H9 (cell line): ENCODE data around the gene SPOCK3. TPM values are rescaled to one million over a fixed set of nuclear protein-coding genes. Genes with fewer than 3 reads are reported as not detected.

Experiments
- DNase-seq: peaks from one replicate; pipeline ENCODE4 v3.0.0-alpha.2; 2017
- H2AFZ ChIP-seq: one replicate; pipeline ENCODE4 v1.6.1; 2013; ENCODE audit warnings: mild to moderate bottlenecking, low read length, control low read depth, moderate library complexity
- H2AK5ac ChIP-seq: 2 replicates; pipeline ENCODE4 v1.6.1; 2013; ENCODE audit warnings: low read length, control low read depth, mixed read lengths; ENCODE audit not compliant: insufficient read length
- H2BK120ac ChIP-seq: one replicate; pipeline ENCODE4 v1.6.1; 2013; ENCODE audit warnings: low read depth, mild to moderate bottlenecking, low read length, control low read depth, inconsistent platforms; ENCODE audit not compliant: poor library complexity, severe bottlenecking
- H2BK12ac ChIP-seq: 2 replicates; pipeline ENCODE4 v1.6.1; 2013; ENCODE audit warnings: low read length, control low read depth, mixed read lengths, low read depth; ENCODE audit not compliant: insufficient read length
- H2BK15ac ChIP-seq: 2 replicates; pipeline ENCODE4 v1.6.1; 2013; ENCODE audit warnings: low read depth, low read length, control low read depth
- H2BK20ac ChIP-seq: one replicate; pipeline ENCODE4 v1.6.1; 2013; ENCODE audit warnings: low read depth, mild to moderate bottlenecking, low read length, control low read depth, inconsistent platforms; ENCODE audit not compliant: poor library complexity, severe bottlenecking
- H2BK5ac ChIP-seq: 2 replicates; pipeline ENCODE4 v1.6.1; 2013; ENCODE audit warnings: low read length, control low read depth, mixed read lengths; ENCODE audit not compliant: insufficient read length
- H3K14ac ChIP-seq: 2 replicates; pipeline ENCODE4 v1.6.1; 2013; ENCODE audit warnings: low read length, control low read depth; ENCODE audit not compliant: insufficient read depth
- H3K18ac ChIP-seq: 2 replicates; pipeline ENCODE4 v1.6.1; 2013; ENCODE audit warnings: low read depth, mild to moderate bottlenecking, mixed read lengths, low read length, control low read depth; ENCODE audit not compliant: insufficient read length
- H3K23ac ChIP-seq: 2 replicates; pipeline ENCODE4 v1.6.1; 2013; ENCODE audit warnings: low read length, control low read depth, mixed read lengths, low read depth; ENCODE audit not compliant: insufficient read length
- H3K23me2 ChIP-seq: 2 replicates; pipeline ENCODE4 v1.6.1; 2013; ENCODE audit warnings: low read depth, mild to moderate bottlenecking, mixed read lengths, low read length, control low read depth; ENCODE audit not compliant: insufficient read length, poor library complexity, severe bottlenecking
- H3K27ac ChIP-seq: 2 replicates; pipeline ENCODE4 v1.5.1; 2013; ENCODE audit warnings: low read length, control low read depth, mixed read lengths, low read depth; ENCODE audit not compliant: insufficient read length
- H3K27me3 ChIP-seq: 2 replicates; pipeline ENCODE4 v1.6.1; 2013; ENCODE audit warnings: low read length, control low read depth, inconsistent platforms; ENCODE audit not compliant: insufficient read depth
- H3K4ac ChIP-seq: 2 replicates; pipeline ENCODE4 v1.6.1; 2013; ENCODE audit warnings: low read depth, mild to moderate bottlenecking, control low read depth, inconsistent platforms, low read length, moderate library complexity
- H3K4me1 ChIP-seq: 2 replicates; pipeline ENCODE4 v1.6.1; 2013; ENCODE audit warnings: low read length, control low read depth, inconsistent platforms; ENCODE audit not compliant: insufficient read depth
- H3K4me2 ChIP-seq: 2 replicates; pipeline ENCODE4 v1.6.1; 2013; ENCODE audit warnings: low read length, control low read depth, mixed read lengths; ENCODE audit not compliant: insufficient read length, insufficient read depth
- H3K56ac ChIP-seq: 2 replicates; pipeline ENCODE4 v1.6.1; 2013; ENCODE audit warnings: low read depth, mild to moderate bottlenecking, mixed read lengths, low read length, control low read depth; ENCODE audit not compliant: insufficient read length
- H3K79me1 ChIP-seq: 2 replicates; pipeline ENCODE4 v1.6.1; 2013; ENCODE audit warnings: low read depth, mild to moderate bottlenecking, moderate library complexity, low read length, control low read depth, inconsistent platforms; ENCODE audit not compliant: insufficient read depth, poor library complexity, severe bottlenecking
- H3K79me2 ChIP-seq: 2 replicates; pipeline ENCODE4 v1.6.1; 2013; ENCODE audit warnings: low read length, control low read depth, inconsistent platforms; ENCODE audit not compliant: insufficient read depth
- H3K9ac ChIP-seq: 2 replicates; pipeline ENCODE4 v1.6.1; 2013; ENCODE audit warnings: low read length, control low read depth, mixed read lengths; ENCODE audit not compliant: insufficient read length; ENCODE audit errors: extremely low read depth
- H3K9me3 ChIP-seq: one replicate; pipeline ENCODE4 v1.6.1; 2013; ENCODE audit warnings: low read depth, low read length, inconsistent platforms; ENCODE audit not compliant: control insufficient read depth
- H3T11ph ChIP-seq: one replicate; pipeline ENCODE4 v1.6.1; 2013; ENCODE audit warnings: mild to moderate bottlenecking, low read length, control low read depth, inconsistent platforms
- H4K20me1 ChIP-seq: one replicate; pipeline ENCODE4 v1.6.1; 2013; ENCODE audit not compliant: control insufficient read depth, insufficient read length, insufficient read depth
- H4K5ac ChIP-seq: 2 replicates; pipeline ENCODE4 v1.6.1; 2013; ENCODE audit warnings: low read depth, mild to moderate bottlenecking, mixed read lengths, low read length, control low read depth; ENCODE audit not compliant: insufficient read length
- H4K8ac ChIP-seq: replicated peaks from 2 replicates; pipeline ENCODE4 v1.6.1; 2013; ENCODE audit warnings: low read length, control low read depth, mixed read lengths, low read depth; ENCODE audit not compliant: insufficient read length
- H4K91ac ChIP-seq: 2 replicates; pipeline ENCODE4 v1.6.1; 2013; ENCODE audit warnings: low read depth, mild to moderate bottlenecking, moderate library complexity, mixed read lengths, low read length, control low read depth; ENCODE audit not compliant: insufficient read length
- H3K27ac Mint-ChIP-seq, 3 experiments: 2 replicates in 2 of 3; 3 replicates in 1 of 3; pipeline ENCODE4 v1.8.0; 2020 to 2021; ENCODE audit warnings: mixed read lengths in 3 of 3, mild to moderate bottlenecking in 1 of 3, moderate library complexity in 1 of 3
- H3K27me3 Mint-ChIP-seq: 2 replicates; pipeline ENCODE4 v1.8.0; 2021; ENCODE audit warnings: low read depth, mild to moderate bottlenecking, moderate library complexity, mixed read lengths
- H3K36me3 Mint-ChIP-seq, 3 experiments: 2 replicates in 2 of 3; 3 replicates in 1 of 3; pipeline ENCODE4 v1.8.0; 2020 to 2021; ENCODE audit warnings: low read depth in 3 of 3, mixed read lengths in 3 of 3; ENCODE audit not compliant: insufficient read depth in 1 of 3
- H3K4me1 Mint-ChIP-seq, 2 experiments: 2 replicates each; pipeline ENCODE4 v1.8.0; 2020; ENCODE audit warnings: mixed read lengths in 2 of 2
- H3K4me3 Mint-ChIP-seq, 2 experiments: 2 replicates in 1 of 2; 3 replicates in 1 of 2; pipeline ENCODE4 v1.8.0; 2020 to 2021; ENCODE audit warnings: mild to moderate bottlenecking in 2 of 2, mixed read lengths in 2 of 2, moderate library complexity in 1 of 2
- H3K9me3 Mint-ChIP-seq, 2 experiments: 2 replicates in 1 of 2; 3 replicates in 1 of 2; pipeline ENCODE4 v1.8.0; 2020; ENCODE audit warnings: mild to moderate bottlenecking in 2 of 2, mixed read lengths in 2 of 2, moderate library complexity in 1 of 2
- CTCF ChIP-seq: fragments of 200-600 bp; sonication (generic); conservative IDR thresholded peaks from 3 replicates; pipeline ENCODE4 v1.8.0; 2021; ENCODE audit warnings: antibody characterized with exemption, mild to moderate bottlenecking
- WGBS: extraction: QIAGEN DNeasy Blood & Tissue Kit; methylation state at CpG from one replicate; pipeline ENCODE4 v1.1.7; 2013; ENCODE audit warnings: missing lambda C conversion rate, low lambda C conversion rate, mixed read lengths; ENCODE audit not compliant: insufficient read length; ENCODE audit errors: extremely low coverage; 5-methylcytosine and 5-hydroxymethylcytosine counted together
- total RNA-seq: library from RNA; stranded (reverse); gene quantifications from 2 replicates; pipeline ENCODE4 v1.2.1, GENCODE V29; 2021

Gene SPOCK3
- total RNA-seq, 1 experiment from 2014 or later = 0.28 TPM

GRCh38 chr4:167102475-167102874 is 131.8 kb downstream of the SPOCK3 start:
- Histone ChIP-seq H2BK15ac (no peak overlapping the region), H3K23me2 (no peaks in the 10 kb centered on the region), H4K8ac (no peak overlapping the region), H2BK12ac (no peak overlapping the region), H4K20me1 (no peaks in the 10 kb centered on the region), H2AFZ (no peak overlapping the region), H3K18ac (no peak overlapping the region), H3K9ac (no peak overlapping the region), H3K4me1 (no peaks in the 10 kb centered on the region), H3K4me2 (no peak overlapping the region), H4K91ac (no peak overlapping the region), H3T11ph (no peak overlapping the region), H3K27ac (no peak overlapping the region), H3K79me2 (no peaks in the 10 kb centered on the region), H3K23ac (no peak overlapping the region), H3K56ac (no peak overlapping the region), H3K14ac (no peak overlapping the region), H3K9me3 (no peaks in the 10 kb centered on the region), H3K27me3 (no peaks in the 10 kb centered on the region), H2BK120ac (no peak overlapping the region), H2AK5ac (no peak overlapping the region), H2BK5ac (no peak overlapping the region), H3K79me1 (no peaks in the 10 kb centered on the region), H4K5ac (no peak overlapping the region), H2BK20ac (no peak overlapping the region), H3K4ac (no peak overlapping the region)
- no peak overlapping the region for H3K4me3 Mint-ChIP-seq
- WGBS = no CpG with 5 or more reads among the region's 5 CpGs
- no peak for DNase-seq
- no peak for TF ChIP-seq CTCF
- no peaks in the 10 kb centered on the region for H3K9me3 Mint-ChIP-seq
- peaks cover 3% of the 10 kb centered on the region in 2 experiments; a peak in 1 of 4 replicates for H3K4me1 Mint-ChIP-seq
- H3K27me3 Mint-ChIP-seq = no peaks in the 10 kb centered on the region
- no peak overlapping the region for H3K27ac Mint-ChIP-seq
- no peaks in the 10 kb centered on the region for H3K36me3 Mint-ChIP-seq
